Stimulated activated CD8-positive, alpha-beta memory T cell treated with anti-CD3 and anti-CD28 coated beads, Interleukin-15, amount 100 ng/mL, for 24 hours (primary cell): Measurements from ENCODE around the gene TCF7L2.

Source experiments
- DNase-seq: peaks from one replicate; pipeline ENCODE4 v3.0.0-alpha.2; 2020; ENCODE audit warnings: low read depth

The TCF7L2 gene

GRCh38 chr10:113067501-113067900 is 117.5 kb downstream of the TCF7L2 start:
- DNase-seq, result no peak

- DNase-seq, result no peak
These were observed 118.3 kb downstream of the TCF7L2 start for GRCh38 chr10:113068178-113068890.

- DNase-seq, result no peak
These were observed 119.5 kb downstream of the TCF7L2 start for GRCh38 chr10:113069595-113069994.

- DNase-seq, result no peak
These were observed 121.4 kb downstream of the TCF7L2 start for GRCh38 chr10:113071446-113071845.

- DNase-seq, result no peak
These were observed 123.6 kb downstream of the TCF7L2 start for GRCh38 chr10:113073549-113074189.

- no peak for DNase-seq
These were observed 126.9 kb downstream of the TCF7L2 start for GRCh38 chr10:113076949-113077348.

- DNase-seq, result no peak
These were observed 128.3 kb downstream of the TCF7L2 start for GRCh38 chr10:113078282-113078907.

GRCh38 chr10:113080061-113080924 is 130.2 kb downstream of the TCF7L2 start:
- DNase-seq, result no peak

- no peak for DNase-seq
These were observed 130.8 kb downstream of the TCF7L2 start for GRCh38 chr10:113080925-113081229.

- DNase-seq, result no peak
These were observed 134.0 kb downstream of the TCF7L2 start for GRCh38 chr10:113084031-113084430.

GRCh38 chr10:113085776-113086175 is 135.7 kb downstream of the TCF7L2 start:
- DNase-seq, result no peak

- DNase-seq, result no peak
These were observed 136.2 kb downstream of the TCF7L2 start for GRCh38 chr10:113086282-113086681.

- DNase-seq, result no peak
These were observed 137.3 kb downstream of the TCF7L2 start for GRCh38 chr10:113087165-113088029.

- DNase-seq, result no peak
These were observed 138.1 kb downstream of the TCF7L2 start for GRCh38 chr10:113088194-113088593.

- DNase-seq, result no peak
These were observed 139.5 kb downstream of the TCF7L2 start for GRCh38 chr10:113089551-113089950.

- no peak for DNase-seq
These were observed 141.9 kb downstream of the TCF7L2 start for GRCh38 chr10:113091920-113092319.

- no peak for DNase-seq
These were observed 143.4 kb downstream of the TCF7L2 start for GRCh38 chr10:113093188-113094113.

- DNase-seq, result no peak
These were observed 144.1 kb downstream of the TCF7L2 start for GRCh38 chr10:113094114-113094486.

- no peak for DNase-seq
These were observed 145.5 kb downstream of the TCF7L2 start for GRCh38 chr10:113095419-113096127.
